T follicular helper cell (primary cell): Measurements from ENCODE around the gene PKP3.
A peak's percentile ranks its signal among the peaks of the same experiment; 100 is the strongest.
"Not testable (repeated sequence)": the region's sequence is repeated elsewhere in the genome, so short reads cannot be mapped to it uniquely, and the experiment has no call there.

Experiments
- DNase-seq: peaks from one replicate; pipeline ENCODE4 v3.0.0-alpha.2; 2020; ENCODE audit warnings: low read depth

PKP3 gene

GRCh38 chr11:425301-425700, 31.3 kb downstream of the PKP3 start:
- no peak for DNase-seq

- DNase-seq, result no peak
Measured at GRCh38 chr11:426851-427250, 32.8 kb downstream of the PKP3 start.

- DNase-seq, result no peak
Measured at GRCh38 chr11:428295-428694, 34.3 kb downstream of the PKP3 start.

- no peak for DNase-seq
Measured at GRCh38 chr11:429391-429790, 35.4 kb downstream of the PKP3 start.

- DNase-seq, result no peak
Measured at GRCh38 chr11:429931-430456, 36.0 kb downstream of the PKP3 start.

GRCh38 chr11:431921-432320, 37.9 kb downstream of the PKP3 start:
- no peak for DNase-seq

DNA sequence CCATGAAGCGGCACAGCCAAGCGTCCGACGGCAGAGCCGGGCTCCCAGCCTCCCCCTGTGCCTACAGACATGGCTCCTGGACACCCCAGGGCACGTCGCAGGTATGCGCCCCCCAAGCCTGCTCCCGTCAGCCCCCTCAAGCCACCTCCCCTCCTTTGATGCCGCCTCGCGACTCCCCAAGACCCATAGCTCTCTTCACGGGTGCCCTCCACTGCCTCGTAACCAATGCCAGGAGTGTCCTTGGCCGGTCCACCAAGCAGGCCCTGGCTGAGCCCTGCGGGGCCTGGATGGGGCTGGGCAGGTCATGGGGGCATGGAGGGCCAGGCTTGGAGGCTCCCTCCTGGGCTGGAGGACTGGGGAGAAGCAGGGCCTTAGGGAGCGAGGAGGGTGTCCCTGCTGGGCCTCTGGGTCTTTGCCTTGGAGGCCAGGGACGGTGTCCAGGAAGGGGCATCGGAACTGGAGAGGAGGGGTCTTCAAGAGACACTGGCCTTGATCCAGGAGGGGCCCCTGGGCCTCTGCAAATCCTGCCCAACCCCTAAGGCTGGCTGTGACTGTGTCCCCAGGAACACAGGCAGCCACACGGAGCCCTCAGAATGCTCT, 38.6 kb downstream of the PKP3 start:
- no peak for DNase-seq

DNA sequence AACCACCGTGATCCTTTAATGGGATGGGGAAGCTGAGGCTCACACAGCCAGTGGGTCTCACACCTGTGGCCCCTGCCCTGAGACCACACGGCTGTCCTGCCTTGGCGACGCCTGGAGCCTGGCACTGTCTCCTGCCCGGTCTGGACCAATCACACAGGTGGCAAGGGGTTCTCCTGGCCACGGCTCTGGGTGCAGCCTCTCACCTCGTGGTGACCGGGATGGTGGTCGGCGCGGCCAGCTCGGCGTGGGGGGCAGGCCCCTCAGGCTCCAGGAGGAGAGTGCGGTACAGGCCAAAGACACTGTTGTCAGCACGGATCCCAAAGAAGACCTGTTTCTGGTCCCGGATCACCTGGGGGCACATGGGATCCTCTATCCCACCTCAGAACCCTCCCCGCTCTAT, 39.1 kb downstream of the PKP3 start:
- DNase-seq, result no peak

DNA sequence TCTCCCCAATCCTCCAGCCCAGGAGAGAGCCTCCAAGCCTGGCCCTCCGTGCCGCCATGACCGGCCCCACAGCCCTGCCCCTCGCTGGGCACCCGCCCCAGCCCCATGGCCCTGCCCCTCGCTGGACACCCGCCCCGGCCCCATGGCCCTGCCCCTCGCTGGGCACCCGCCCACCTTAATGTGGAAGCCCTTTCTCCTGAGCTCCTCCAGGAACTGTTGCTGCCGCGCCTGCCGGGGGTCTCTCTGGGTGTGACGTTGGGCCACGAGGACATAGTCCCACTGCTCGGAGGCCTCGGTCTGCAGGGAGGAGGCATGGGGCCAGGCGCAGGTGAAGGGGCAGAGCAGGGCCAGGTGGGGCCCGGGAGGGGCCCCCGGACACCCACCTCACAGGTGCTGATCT, 39.6 kb downstream of the PKP3 start:
- DNase-seq, result no peak

DNA sequence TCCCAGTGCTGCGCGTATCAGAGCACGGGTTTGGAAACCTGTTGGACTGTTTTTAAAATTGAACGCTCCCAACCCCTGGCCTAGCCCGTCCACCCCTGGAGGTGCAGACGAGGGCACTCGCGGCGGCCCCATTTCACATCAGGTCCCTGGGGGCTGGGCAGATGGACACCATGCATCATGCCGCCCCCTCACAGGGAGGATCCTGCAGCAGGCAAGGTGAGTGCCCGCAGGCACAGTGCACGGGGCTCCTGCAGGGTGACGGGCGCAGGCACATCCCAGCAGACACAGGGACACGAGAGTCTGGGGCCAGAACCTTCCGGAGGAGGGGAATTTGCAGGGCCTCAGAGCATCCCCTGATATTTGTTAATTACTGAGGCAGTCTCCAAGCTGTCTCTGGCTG, 40.5 kb downstream of the PKP3 start:
- no peak for DNase-seq

DNA sequence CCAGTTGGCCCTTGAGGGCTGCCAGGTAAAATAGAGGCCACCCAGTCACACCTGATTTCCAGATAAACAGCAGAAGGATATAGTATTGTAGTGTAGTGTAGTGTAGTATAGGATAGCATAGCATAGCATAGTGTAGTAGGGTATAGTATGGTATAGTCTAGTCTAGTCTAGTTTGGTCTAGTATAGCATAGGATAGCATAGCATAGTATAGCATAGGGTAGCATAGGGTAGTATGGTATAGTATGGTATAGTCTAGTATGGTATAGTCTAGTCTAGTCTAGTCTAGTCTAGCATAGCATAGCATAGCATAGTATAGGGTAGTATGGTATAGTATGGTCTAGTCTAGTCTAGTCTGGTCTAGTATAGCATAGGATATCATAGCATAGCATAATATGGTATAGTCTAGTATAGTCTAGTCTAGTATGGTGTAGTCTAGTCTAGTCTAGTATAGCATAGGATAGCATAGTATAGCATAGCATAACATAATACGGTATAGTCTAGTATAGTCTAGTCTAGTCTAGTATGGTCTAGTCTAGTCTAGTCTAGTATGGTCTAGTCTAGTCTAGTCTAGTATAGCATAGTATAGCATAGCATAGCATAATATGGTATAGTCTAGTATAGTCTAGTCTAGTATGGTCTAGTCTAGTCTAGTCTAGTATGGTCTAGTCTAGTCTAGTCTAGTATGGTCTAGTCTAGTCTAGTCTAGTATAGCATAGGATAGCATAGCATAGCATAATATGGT, 41.2 kb downstream of the PKP3 start:
- not testable (repeated sequence) for DNase-seq

DNA sequence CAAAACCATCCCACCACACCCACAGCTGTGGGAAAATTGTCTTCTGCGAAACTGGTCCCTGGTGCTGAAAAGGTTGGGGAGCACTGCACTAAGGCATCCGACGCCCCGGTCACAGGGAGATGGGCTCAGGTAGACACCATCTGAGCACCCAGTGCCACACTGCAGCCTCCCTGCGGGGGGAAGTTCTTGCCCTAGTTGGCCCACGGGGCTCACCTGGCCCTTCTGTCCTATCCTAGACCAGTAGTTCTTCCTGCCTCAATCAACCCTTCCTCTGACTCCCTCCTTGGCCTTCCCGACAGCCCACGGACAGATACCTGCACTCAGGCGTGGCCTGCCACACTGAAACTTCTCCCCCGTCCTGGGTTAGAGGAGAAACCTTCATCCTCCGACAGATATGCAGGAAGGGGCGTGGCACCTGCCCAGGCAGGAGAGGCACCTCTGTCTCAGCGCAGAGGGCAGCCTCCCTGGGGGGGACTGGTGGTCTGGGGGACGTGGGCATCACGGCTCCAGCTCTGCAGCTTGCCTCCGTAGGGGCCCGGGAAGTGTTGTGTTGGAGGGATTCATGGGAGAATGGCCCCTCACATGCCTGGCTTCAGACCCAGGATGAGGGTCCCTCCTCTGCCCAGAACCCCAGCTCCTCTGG, 43.3 kb downstream of the PKP3 start:
- no peak for DNase-seq

GRCh38 chr11:438101-438844, 44.3 kb downstream of the PKP3 start:
- DNase-seq, result no peak

GRCh38 chr11:439315-440064, 45.5 kb downstream of the PKP3 start:
- DNase-seq, result no peak

GRCh38 chr11:440065-441042, 46.3 kb downstream of the PKP3 start:
- no peak for DNase-seq

- no peak for DNase-seq
Measured at GRCh38 chr11:441043-441417, 47.0 kb downstream of the PKP3 start.

DNA sequence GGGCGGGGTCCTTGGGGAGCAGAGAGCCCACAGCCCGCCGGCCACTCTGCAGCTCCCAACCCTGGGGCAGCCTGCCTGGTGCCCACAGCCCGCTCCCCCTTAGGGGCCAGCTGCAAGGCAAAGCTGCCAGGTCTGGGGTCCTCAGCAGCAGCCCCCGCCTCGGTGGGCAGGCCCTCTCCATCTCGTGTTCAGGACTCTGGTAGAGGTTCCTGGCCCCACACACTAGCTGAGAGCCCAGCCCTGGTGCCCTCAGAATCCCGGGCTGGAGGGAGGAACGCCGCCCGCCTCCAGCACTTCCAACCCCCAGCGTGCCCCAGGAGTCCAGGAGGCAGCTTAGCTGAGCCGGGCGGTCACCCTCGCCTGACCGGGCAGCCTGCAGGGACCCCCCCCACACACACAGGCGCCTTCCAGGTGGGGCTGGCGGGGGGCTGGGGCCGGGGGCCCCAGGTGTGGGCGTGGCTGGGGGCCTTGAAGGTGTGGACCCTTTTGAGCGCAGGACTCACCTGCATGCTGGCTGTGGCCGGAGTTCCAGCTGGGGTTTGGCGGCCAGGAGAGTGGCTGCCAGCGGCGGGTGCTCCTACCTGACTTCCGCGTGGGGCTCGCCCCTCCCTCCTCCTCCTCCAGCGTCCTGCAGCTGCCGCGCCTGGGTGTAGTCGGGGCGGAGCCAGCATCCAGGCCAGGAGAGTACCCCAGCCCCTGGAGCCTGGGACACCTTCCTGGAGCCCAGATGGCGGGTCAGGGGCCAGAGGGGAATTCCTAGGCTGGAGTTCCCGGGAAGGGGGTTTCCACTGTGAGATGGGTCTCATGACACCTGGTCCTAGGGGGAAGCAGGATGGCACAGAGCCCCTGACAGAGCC, 47.6 kb downstream of the PKP3 start, which contains the start of gene ANO9:
ANO9 (minus strand) TSS at position 594 of the 857 bp plus-strand sequence; CDS start at position 509, 85 bp downstream.
- peak; percentile 43 for DNase-seq

DNA sequence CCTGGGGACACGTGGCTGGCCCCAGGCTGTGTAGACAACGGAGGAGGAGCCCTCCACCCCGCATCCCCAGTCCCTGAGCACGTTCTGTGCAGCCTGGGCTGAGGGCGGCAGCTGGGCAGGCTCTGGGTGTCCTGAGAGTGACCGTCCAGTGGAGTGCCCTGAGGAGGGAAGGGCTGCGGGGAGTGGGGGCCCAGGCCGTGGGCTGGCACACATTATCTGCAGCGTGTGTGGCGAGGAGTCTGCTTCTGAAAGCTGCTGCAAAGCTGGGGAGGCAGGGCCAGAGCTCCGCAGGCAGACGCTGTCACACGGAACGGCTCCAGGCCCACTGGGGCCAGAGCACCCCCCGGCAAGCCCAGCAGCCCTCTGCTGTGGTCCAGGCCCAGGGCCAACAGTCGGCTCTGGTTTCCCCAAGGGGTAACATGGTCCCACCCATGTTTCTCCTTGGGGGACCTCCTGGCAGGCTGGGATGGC, 48.6 kb downstream of the PKP3 start:
- no peak for DNase-seq

DNA sequence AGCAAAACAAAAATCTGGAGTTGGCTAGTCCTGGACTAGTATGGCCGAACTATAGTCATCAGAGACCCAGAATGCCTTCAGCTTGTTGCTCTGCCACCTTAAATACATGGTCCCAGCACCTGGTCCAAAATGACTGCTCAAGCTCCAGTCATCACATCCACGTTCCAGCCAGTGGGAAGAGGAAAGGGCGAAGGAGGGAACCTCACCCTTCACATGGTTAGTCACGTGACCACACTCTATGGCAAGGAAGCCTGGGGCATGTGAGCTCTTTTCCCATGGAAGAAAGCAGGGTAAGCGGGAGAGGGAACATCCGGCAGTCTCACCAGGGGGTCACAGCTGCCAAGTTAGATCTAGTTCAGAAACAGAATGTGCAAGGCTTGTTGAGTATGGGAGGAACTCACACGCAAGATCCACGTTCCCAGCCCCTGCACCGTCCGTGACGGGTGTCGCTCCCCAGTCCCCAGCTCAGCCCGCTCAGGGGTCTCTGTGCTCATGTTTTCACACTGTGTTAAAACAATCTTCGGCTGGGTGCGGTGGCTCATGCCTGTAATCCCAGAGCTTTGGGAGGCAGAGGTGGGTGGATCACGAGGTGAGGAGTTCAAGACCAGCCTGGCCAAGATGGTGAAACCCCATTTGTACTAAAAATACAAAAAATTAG, 49.7 kb downstream of the PKP3 start:
- DNase-seq, result no peak
